Urinary bladder (tissue), 4 donors: ENCODE measurements around the gene NPRL2. TPM values are rescaled to one million over a fixed set of nuclear protein-coding genes. Genes with fewer than 3 reads are reported as not detected.

Experiments
- DNase-seq: peaks from one replicate; pipeline ENCODE4 v3.0.0-alpha.2; 2015; ENCODE audit errors: extremely low spot score
- H3K27ac ChIP-seq: one replicate; pipeline ENCODE4 v1.5.1; 2013; ENCODE audit warnings: low read depth, mild to moderate bottlenecking, moderate library complexity
- H3K36me3 ChIP-seq: one replicate; pipeline ENCODE4 v1.6.1; 2013; ENCODE audit warnings: mild to moderate bottlenecking, moderate library complexity; ENCODE audit not compliant: insufficient read depth
- H3K4me1 ChIP-seq: one replicate; pipeline ENCODE4 v1.6.1; 2013; ENCODE audit warnings: mild to moderate bottlenecking, moderate library complexity; ENCODE audit not compliant: insufficient read depth
- H3K4me3 ChIP-seq: one replicate; pipeline ENCODE4 v1.5.1; 2013; ENCODE audit warnings: low read depth, low read length
- WGBS: extraction: QIAGEN DNeasy Blood & Tissue Kit; methylation state at CpG from one replicate; pipeline ENCODE4 v1.1.7; 2013; 5-methylcytosine and 5-hydroxymethylcytosine counted together
- polyA plus RNA-seq: library from polyadenylated mRNA; stranded (reverse); fragments of 200-250 nt; gene quantifications from one replicate; pipeline ENCODE4 v1.2.3, GENCODE V29; 2013
- total RNA-seq: library from RNA; depleted of rRNA; stranded (reverse); fragments of >200 nt; gene quantifications from one replicate; pipeline ENCODE4 v1.2.3, GENCODE V29; 2014
- donor health status: healthy with polysubstance abuse.
- donor health status: healthy.

Gene NPRL2
- total RNA-seq (17.3 TPM), polyA plus RNA-seq (17.0 TPM)

GRCh38 chr3:50350527-50351322, at the start of gene NPRL2, which contains the start of gene CYB561D2:
TSS of gene NPRL2 (minus strand) at chr3:50350775. CDS start at chr3:50350652, 123 bp downstream.
TSS of gene CYB561D2 (plus strand) at chr3:50350862. CDS start at chr3:50351434, 572 bp downstream.
- peak; percentile 85 for DNase-seq
- Histone ChIP-seq H3K4me3 (peak within 1 kb of the TSS; percentile 55), H3K36me3 (peaks cover 3% of the 10 kb centered on the region), H3K4me1 (peaks cover 2% of the 10 kb centered on the region), H3K27ac (peak within 1 kb of the TSS; percentile 86)
- under 1% methylated on average over 64 of the region's 64 CpGs for WGBS

GRCh38 chr3:50396502-50396901, 45.9 kb upstream of the NPRL2 start:
- no peaks in the 10 kb centered on the region for H3K4me1 ChIP-seq
- no peak overlapping the region for H3K4me3 ChIP-seq
- WGBS: 83% methylated on average over 10 of the region's 10 CpGs
- no peak overlapping the region for H3K27ac ChIP-seq
- DNase-seq: no peak
- no peaks in the 10 kb centered on the region for H3K36me3 ChIP-seq

GRCh38 chr3:50395070-50395860, 44.7 kb upstream of the NPRL2 start:
- Histone ChIP-seq H3K27ac (no peak overlapping the region), H3K4me1 (no peaks in the 10 kb centered on the region), H3K36me3 (no peaks in the 10 kb centered on the region), H3K4me3 (no peak overlapping the region)
- WGBS: 76% methylated on average over 10 of the region's 10 CpGs
- no peak for DNase-seq

GRCh38 chr3:50393061-50393460, 42.5 kb upstream of the NPRL2 start:
- Histone ChIP-seq H3K4me1 (no peaks in the 10 kb centered on the region), H3K36me3 (no peaks in the 10 kb centered on the region), H3K4me3 (no peak overlapping the region), H3K27ac (no peak overlapping the region)
- no peak for DNase-seq
- WGBS: 83% methylated on average over 5 of the region's 5 CpGs

GRCh38 chr3:50392101-50392715, 41.6 kb upstream of the NPRL2 start:
- H3K36me3 ChIP-seq: no peaks in the 10 kb centered on the region
- H3K27ac ChIP-seq: no peak overlapping the region
- 85% methylated on average over 5 of the region's 5 CpGs for WGBS
- no peak overlapping the region for H3K4me3 ChIP-seq
- no peak for DNase-seq
- H3K4me1 ChIP-seq: no peaks in the 10 kb centered on the region

GRCh38 chr3:50390508-50391224, 40.1 kb upstream of the NPRL2 start:
- Histone ChIP-seq H3K27ac (peak overlapping the region; percentile 11), H3K4me3 (no peak overlapping the region)

GRCh38 chr3:50389414-50389767, 38.8 kb upstream of the NPRL2 start:
- WGBS: 88% methylated on average over 6 of the region's 6 CpGs
- H3K4me3 ChIP-seq: no peak overlapping the region
- no peaks in the 10 kb centered on the region for H3K4me1 ChIP-seq
- H3K27ac ChIP-seq: no peak overlapping the region
- no peak for DNase-seq
- H3K36me3 ChIP-seq: no peaks in the 10 kb centered on the region

More at GRCh38 chr3:50390508-50391224, 40.1 kb upstream of the NPRL2 start:
- no peaks in the 10 kb centered on the region for H3K36me3 ChIP-seq
- no peaks in the 10 kb centered on the region for H3K4me1 ChIP-seq
- no peak for DNase-seq
- WGBS: 59% methylated on average over 12 of the region's 12 CpGs

GRCh38 chr3:50388720-50389413, 38.3 kb upstream of the NPRL2 start:
- Histone ChIP-seq H3K36me3 (no peaks in the 10 kb centered on the region), H3K4me1 (no peaks in the 10 kb centered on the region), H3K4me3 (no peak overlapping the region), H3K27ac (no peak overlapping the region)
- WGBS: 81% methylated on average over 22 of the region's 22 CpGs
- DNase-seq: no peak

GRCh38 chr3:50388016-50388719, 37.6 kb upstream of the NPRL2 start:
- Histone ChIP-seq H3K27ac (no peak overlapping the region), H3K4me3 (no peak overlapping the region), H3K36me3 (no peaks in the 10 kb centered on the region), H3K4me1 (no peaks in the 10 kb centered on the region)
- no peak for DNase-seq
- 71% methylated on average over 25 of the region's 25 CpGs for WGBS

- WGBS: 65% methylated on average over 13 of the region's 13 CpGs
- DNase-seq: no peak
Measured at GRCh38 chr3:50385754-50386153, 35.2 kb upstream of the NPRL2 start.

GRCh38 chr3:50383750-50384149, 33.2 kb upstream of the NPRL2 start:
- Histone ChIP-seq H3K4me1 (no peaks in the 10 kb centered on the region), H3K4me3 (no peak overlapping the region), H3K36me3 (no peaks in the 10 kb centered on the region), H3K27ac (no peak overlapping the region)
- 85% methylated on average over 6 of the region's 6 CpGs for WGBS
- no peak for DNase-seq

More at GRCh38 chr3:50385754-50386153, 35.2 kb upstream of the NPRL2 start:
- Histone ChIP-seq H3K4me1 (no peaks in the 10 kb centered on the region), H3K27ac (no peak overlapping the region), H3K4me3 (no peak overlapping the region), H3K36me3 (no peaks in the 10 kb centered on the region)

GRCh38 chr3:50382722-50383121, 32.1 kb upstream of the NPRL2 start:
- DNase-seq: no peak
- WGBS: 90% methylated on average over 12 of the region's 12 CpGs
- H3K4me3 ChIP-seq: no peak overlapping the region
- no peaks in the 10 kb centered on the region for H3K4me1 ChIP-seq
- no peaks in the 10 kb centered on the region for H3K36me3 ChIP-seq
- H3K27ac ChIP-seq: no peak overlapping the region
